ENCODE data around the gene SSH2. TPM values are rescaled to one million over a fixed set of nuclear protein-coding genes. Genes with fewer than 3 reads are reported as not detected.

Gene SSH2
- polyA plus RNA-seq, 3 donors = 31.9 to 66.6 (median 54.0) TPM

DNA sequence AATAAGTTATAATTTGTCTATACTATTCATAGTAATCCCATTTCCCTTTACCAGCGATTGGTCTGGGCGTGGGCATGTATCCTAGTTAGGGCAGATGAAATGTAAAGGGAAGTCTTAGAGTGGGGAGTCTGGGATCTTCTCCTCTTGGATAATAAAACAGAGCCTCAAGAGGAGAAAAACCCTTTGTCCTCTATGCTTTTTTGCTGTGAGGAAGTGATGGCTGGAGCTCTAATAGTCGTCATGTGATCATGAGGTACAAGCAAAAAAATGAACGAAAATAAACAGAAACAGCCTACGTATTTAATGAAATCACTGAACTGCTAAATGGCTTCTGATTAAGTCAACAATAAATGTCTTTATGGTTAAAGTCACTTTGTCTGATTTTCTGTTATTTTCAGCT is 38.2 kb upstream of the SSH2 start:
- H3K27ac ChIP-seq (ENCODE audit: low read depth in 1 of 2, low read length in 2 of 2) = no peak overlapping the region
- H3K27me3 Mint-ChIP-seq (ENCODE audit: low read depth in 3 of 3) = peaks cover 0 to 1% (median 0%) of the 10 kb centered on the region in 3 donors
- H3K36me3 ChIP-seq (replicated peaks in 1 of 2; ENCODE audit: control insufficient read depth in 1 of 2, insufficient read depth in 2 of 2, low read length in 2 of 2) = no peaks in the 10 kb centered on the region
- no peaks in the 10 kb centered on the region for H3K36me3 Mint-ChIP-seq
- no peak overlapping the region for H2AFZ ChIP-seq (ENCODE audit: insufficient read depth, low read depth, low read length, poor library complexity, severe bottlenecking)
- H3K4me3 Mint-ChIP-seq = no peak overlapping the region
- H3K9me3 Mint-ChIP-seq = peaks cover 1 to 14% (median 3%) of the 10 kb centered on the region in 7 donors
- TF ChIP-seq, protein P1, sequence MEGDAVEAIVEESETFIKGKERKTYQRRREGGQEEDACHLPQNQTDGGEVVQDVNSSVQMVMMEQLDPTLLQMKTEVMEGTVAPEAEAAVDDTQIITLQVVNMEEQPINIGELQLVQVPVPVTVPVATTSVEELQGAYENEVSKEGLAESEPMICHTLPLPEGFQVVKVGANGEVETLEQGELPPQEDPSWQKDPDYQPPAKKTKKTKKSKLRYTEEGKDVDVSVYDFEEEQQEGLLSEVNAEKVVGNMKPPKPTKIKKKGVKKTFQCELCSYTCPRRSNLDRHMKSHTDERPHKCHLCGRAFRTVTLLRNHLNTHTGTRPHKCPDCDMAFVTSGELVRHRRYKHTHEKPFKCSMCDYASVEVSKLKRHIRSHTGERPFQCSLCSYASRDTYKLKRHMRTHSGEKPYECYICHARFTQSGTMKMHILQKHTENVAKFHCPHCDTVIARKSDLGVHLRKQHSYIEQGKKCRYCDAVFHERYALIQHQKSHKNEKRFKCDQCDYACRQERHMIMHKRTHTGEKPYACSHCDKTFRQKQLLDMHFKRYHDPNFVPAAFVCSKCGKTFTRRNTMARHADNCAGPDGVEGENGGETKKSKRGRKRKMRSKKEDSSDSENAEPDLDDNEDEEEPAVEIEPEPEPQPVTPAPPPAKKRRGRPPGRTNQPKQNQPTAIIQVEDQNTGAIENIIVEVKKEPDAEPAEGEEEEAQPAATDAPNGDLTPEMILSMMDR (IDR thresholded peaks at IDR 0.05) = no peak
- no peaks in the 10 kb centered on the region for H4K20me1 ChIP-seq (ENCODE audit: insufficient read depth, low read length)
- no peaks in the 10 kb centered on the region for H3K9me3 ChIP-seq (replicated peaks in 1 of 2; ENCODE audit: control insufficient read depth in 1 of 2, insufficient read depth in 1 of 2, low read length in 2 of 2)
- H3K4me1 Mint-ChIP-seq = no peaks in the 10 kb centered on the region
- DNase-seq = no peak
- intact Hi-C loops (cut with micrococcal nuclease) = no loop called here
- no peak overlapping the region for H3K9ac ChIP-seq (ENCODE audit: insufficient read depth, low read length, poor library complexity, severe bottlenecking)
- H3K27ac Mint-ChIP-seq = no peak overlapping the region
- no CpG with 5 or more reads among the region's 5 CpGs for whole genome bisulfite sequencing (ENCODE audit: insufficient coverage)
- H3K4me3 ChIP-seq (replicated peaks in 1 of 3; ENCODE audit: low read depth in 2 of 3, low read length in 3 of 3) = no peak overlapping the region
- H3K4me1 ChIP-seq (ENCODE audit: control insufficient read depth in 1 of 2, insufficient read depth in 2 of 2, low read length in 2 of 2) = no peaks in the 10 kb centered on the region
- no peaks in the 10 kb centered on the region for H3K79me2 ChIP-seq (ENCODE audit: insufficient read depth, low read length)
- no peak overlapping the region for H3K4me2 ChIP-seq (replicated peaks; ENCODE audit: extremely low read depth, low read length, poor library complexity, severe bottlenecking)
- no peaks in the 10 kb centered on the region for H3K27me3 ChIP-seq (ENCODE audit: control insufficient read depth in 2 of 2, insufficient read depth in 2 of 2, low read length in 2 of 2)

DNA sequence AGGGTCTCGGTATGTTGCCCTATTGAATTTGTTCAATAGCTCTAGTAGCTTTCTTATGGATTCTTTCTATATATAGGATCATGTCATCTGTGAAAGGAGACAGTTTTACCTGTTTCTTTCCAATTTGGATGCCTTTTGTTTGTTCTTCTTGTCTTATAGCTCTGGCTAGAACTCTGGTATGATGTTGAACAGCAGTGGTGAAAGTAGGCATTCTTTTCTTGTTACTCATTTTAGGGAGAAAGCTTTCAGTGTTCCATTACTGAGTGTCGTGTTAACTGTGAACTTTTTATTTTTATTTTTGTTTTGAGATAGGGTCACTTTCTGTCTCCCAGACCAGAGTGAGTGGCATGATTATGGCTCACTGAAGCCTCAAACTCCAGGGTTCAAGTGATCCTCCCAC is 32.6 kb upstream of the SSH2 start:
- Mint-ChIP-seq H3K27me3 (ENCODE audit: low read depth in 3 of 3) (no peaks in the 10 kb centered on the region), H3K9me3 (peaks cover 1 to 17% (median 4%) of the 10 kb centered on the region in 7 donors), H3K27ac (no peak overlapping the region), H3K4me3 (no peak overlapping the region), H3K4me1 (no peaks in the 10 kb centered on the region), H3K36me3 (no peaks in the 10 kb centered on the region)
- no peak overlapping the region for H2AFZ ChIP-seq (ENCODE audit: insufficient read depth, low read depth, low read length, poor library complexity, severe bottlenecking)
- H3K4me3 ChIP-seq (replicated peaks in 1 of 3; ENCODE audit: low read depth in 2 of 3, low read length in 3 of 3) = no peak overlapping the region
- no peak overlapping the region for H3K9ac ChIP-seq (ENCODE audit: insufficient read depth, low read length, poor library complexity, severe bottlenecking)
- no peak overlapping the region for H3K4me2 ChIP-seq (replicated peaks; ENCODE audit: extremely low read depth, low read length, poor library complexity, severe bottlenecking)
- no peaks in the 10 kb centered on the region for H3K79me2 ChIP-seq (ENCODE audit: insufficient read depth, low read length)
- no peaks in the 10 kb centered on the region for H4K20me1 ChIP-seq (ENCODE audit: insufficient read depth, low read length)
- DNase-seq = no peak
- no peaks in the 10 kb centered on the region for H3K4me1 ChIP-seq (ENCODE audit: control insufficient read depth in 1 of 2, insufficient read depth in 2 of 2, low read length in 2 of 2)
- intact Hi-C loops (cut with micrococcal nuclease) = no loop called here
- WGBS (ENCODE audit: insufficient coverage) = no CpG with 5 or more reads among the region's 2 CpGs
- H3K27ac ChIP-seq (ENCODE audit: low read depth in 1 of 2, low read length in 2 of 2) = no peak overlapping the region
- H3K36me3 ChIP-seq (replicated peaks in 1 of 2; ENCODE audit: control insufficient read depth in 1 of 2, insufficient read depth in 2 of 2, low read length in 2 of 2) = no peaks in the 10 kb centered on the region
- TF ChIP-seq, protein P1 (IDR thresholded peaks at IDR 0.05) = no peak
- no peaks in the 10 kb centered on the region for H3K27me3 ChIP-seq (ENCODE audit: control insufficient read depth in 2 of 2, insufficient read depth in 2 of 2, low read length in 2 of 2)
- no peaks in the 10 kb centered on the region for H3K9me3 ChIP-seq (replicated peaks in 1 of 2; ENCODE audit: control insufficient read depth in 1 of 2, insufficient read depth in 1 of 2, low read length in 2 of 2)
